OCI-LY1 (cell line): ENCODE data around the gene PNMA1.

Source experiments
- H2AFZ ChIP-seq: fragments of 200-600 bp; sonication (generic), shearing (Covaris generic); 2 replicates; pipeline ENCODE4 v1.6.0; 2014; ENCODE audit warnings: antibody characterized with exemption, mild to moderate bottlenecking, low read length
- H3F3A ChIP-seq: fragments of 200-600 bp; sonication (generic), shearing (Covaris generic); 2 replicates; pipeline ENCODE4 v1.6.0; 2014; ENCODE audit warnings: mild to moderate bottlenecking, antibody characterized with exemption, low read length, moderate library complexity; ENCODE audit not compliant: insufficient read depth
- H3K27ac ChIP-seq: fragments of 200-600 bp; sonication (generic); 2 replicates; pipeline ENCODE4 v1.5.1; 2014; ENCODE audit warnings: low read length, mixed run types, mild to moderate bottlenecking, low read depth; ENCODE audit not compliant: poor library complexity, severe bottlenecking
- H3K27me3 ChIP-seq: fragments of 200-600 bp; sonication (generic); 2 replicates; pipeline ENCODE4 v1.6.0; 2014; ENCODE audit warnings: antibody characterized with exemption, mild to moderate bottlenecking, low read length, moderate library complexity; ENCODE audit not compliant: insufficient read depth
- H3K36me3 ChIP-seq: fragments of 200-600 bp; sonication (generic); 2 replicates; pipeline ENCODE4 v1.6.1; 2014; ENCODE audit warnings: mild to moderate bottlenecking, antibody characterized with exemption, low read length, moderate library complexity, mixed read lengths; ENCODE audit not compliant: insufficient read depth
- H3K4me1 ChIP-seq: fragments of 200-600 bp; sonication (generic); 2 replicates; pipeline ENCODE4 v1.5.1; 2014; ENCODE audit warnings: mild to moderate bottlenecking, low read length, moderate library complexity; ENCODE audit not compliant: insufficient read depth, severe bottlenecking
- H3K4me2 ChIP-seq: fragments of 200-600 bp; sonication (generic), shearing (Covaris generic); 2 replicates; pipeline ENCODE4 v1.6.1; 2014; ENCODE audit warnings: low read length
- H3K4me3 ChIP-seq: fragments of 200-600 bp; sonication (generic); 2 replicates; pipeline ENCODE4 v1.5.1; 2014; ENCODE audit warnings: low read length, low read depth, mild to moderate bottlenecking, mixed read lengths; ENCODE audit not compliant: poor library complexity, severe bottlenecking
- H3K79me2 ChIP-seq: fragments of 200-600 bp; shearing (Covaris generic); 2 replicates; pipeline ENCODE4 v1.6.1; 2016; ENCODE audit warnings: mixed run types, low read length, mixed read lengths; ENCODE audit not compliant: insufficient read depth
- H3K9ac ChIP-seq: fragments of 200-600 bp; sonication (generic), shearing (Covaris generic); 2 replicates; pipeline ENCODE4 v1.6.1; 2014; ENCODE audit warnings: mild to moderate bottlenecking, low read length, mixed read lengths
- H3K9me2 ChIP-seq: fragments of 200-600 bp; sonication (generic), shearing (Covaris generic); 2 replicates; pipeline ENCODE4 v1.6.1; 2014; ENCODE audit warnings: low read depth, mild to moderate bottlenecking, low read length, mixed read lengths
- H3K9me3 ChIP-seq: fragments of 200-600 bp; shearing (Covaris generic); 2 replicates; pipeline ENCODE4 v1.6.1; 2014; ENCODE audit warnings: low read length, mixed read lengths
- H4K20me1 ChIP-seq: fragments of 200-600 bp; sonication (generic), shearing (Covaris generic); 2 replicates; pipeline ENCODE4 v1.6.0; 2016; ENCODE audit warnings: mild to moderate bottlenecking, low read length; ENCODE audit not compliant: insufficient read depth
- CTCF ChIP-seq: fragments of 200-600 bp; sonication (generic), shearing (Covaris generic); IDR thresholded peaks from 2 replicates; pipeline ENCODE4 v1.5.1; 2017; ENCODE audit warnings: mild to moderate bottlenecking, antibody characterized with exemption, low read length, moderate library complexity, mixed read lengths
- EZH2 ChIP-seq: fragments of 200-600 bp; sonication (generic), shearing (Covaris generic); IDR thresholded peaks from 2 replicates; pipeline ENCODE4 v1.8.0; 2017; ENCODE audit warnings: borderline replicate concordance, mixed run types, mild to moderate bottlenecking, antibody characterized with exemption, low read length, moderate library complexity, mixed read lengths

The PNMA1 gene

DNA sequence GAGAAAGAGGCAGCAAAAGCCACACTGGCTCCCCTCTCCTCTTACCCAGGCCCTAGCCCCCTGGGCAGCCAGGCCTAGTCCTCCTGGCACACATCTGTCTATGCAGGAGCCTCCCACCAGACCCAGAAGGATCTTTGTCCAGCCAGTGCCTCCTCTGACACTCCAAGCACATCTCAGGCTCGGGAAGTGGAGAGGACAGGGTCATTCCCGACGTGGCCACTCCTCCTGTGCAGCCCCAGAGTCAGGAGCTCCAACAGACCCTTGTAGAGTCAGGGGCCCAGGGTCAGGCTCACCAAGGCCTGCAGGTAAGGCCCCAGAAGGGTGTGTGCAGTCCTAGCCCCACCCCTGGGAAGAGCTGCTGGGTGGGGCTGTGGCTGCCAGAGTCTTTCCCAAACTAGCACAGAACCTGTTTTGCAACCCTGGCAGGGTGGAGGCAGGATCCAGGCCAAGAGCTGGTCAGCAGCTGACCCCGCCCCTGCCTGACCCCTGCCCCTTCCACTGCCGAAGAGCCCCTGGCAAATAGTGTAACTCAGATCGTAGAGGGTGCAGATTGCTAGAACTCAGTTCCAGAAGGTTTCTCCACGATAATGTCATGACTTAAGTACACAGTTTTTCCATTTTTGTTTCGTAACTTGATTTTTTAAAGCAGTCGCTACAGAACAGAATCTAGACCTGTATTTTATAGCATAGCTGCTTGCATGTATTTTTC lies 26.6 kb upstream of the PNMA1 start:
- H2AFZ ChIP-seq: no peak overlapping the region
- TF ChIP-seq CTCF (no peak), EZH2 (no peak)
- no peak overlapping the region for H3K9ac ChIP-seq
- H3K4me2 ChIP-seq: no peak overlapping the region; the same call in 1 of the 2 replicates
- H3K4me3 ChIP-seq: no peak overlapping the region
- no peaks in the 10 kb centered on the region for H3K9me3 ChIP-seq
- peaks cover 46% of the 10 kb centered on the region for H3K4me1 ChIP-seq
- peaks cover 61% of the 10 kb centered on the region for H3K79me2 ChIP-seq
- peaks cover 41% of the 10 kb centered on the region for H3K36me3 ChIP-seq
- H3K9me2 ChIP-seq: no peaks in the 10 kb centered on the region
- H3K27ac ChIP-seq: peak overlapping the region; percentile 72
- no peaks in the 10 kb centered on the region for H3F3A ChIP-seq
- no peaks in the 10 kb centered on the region for H4K20me1 ChIP-seq
- H3K27me3 ChIP-seq: no peaks in the 10 kb centered on the region

DNA sequence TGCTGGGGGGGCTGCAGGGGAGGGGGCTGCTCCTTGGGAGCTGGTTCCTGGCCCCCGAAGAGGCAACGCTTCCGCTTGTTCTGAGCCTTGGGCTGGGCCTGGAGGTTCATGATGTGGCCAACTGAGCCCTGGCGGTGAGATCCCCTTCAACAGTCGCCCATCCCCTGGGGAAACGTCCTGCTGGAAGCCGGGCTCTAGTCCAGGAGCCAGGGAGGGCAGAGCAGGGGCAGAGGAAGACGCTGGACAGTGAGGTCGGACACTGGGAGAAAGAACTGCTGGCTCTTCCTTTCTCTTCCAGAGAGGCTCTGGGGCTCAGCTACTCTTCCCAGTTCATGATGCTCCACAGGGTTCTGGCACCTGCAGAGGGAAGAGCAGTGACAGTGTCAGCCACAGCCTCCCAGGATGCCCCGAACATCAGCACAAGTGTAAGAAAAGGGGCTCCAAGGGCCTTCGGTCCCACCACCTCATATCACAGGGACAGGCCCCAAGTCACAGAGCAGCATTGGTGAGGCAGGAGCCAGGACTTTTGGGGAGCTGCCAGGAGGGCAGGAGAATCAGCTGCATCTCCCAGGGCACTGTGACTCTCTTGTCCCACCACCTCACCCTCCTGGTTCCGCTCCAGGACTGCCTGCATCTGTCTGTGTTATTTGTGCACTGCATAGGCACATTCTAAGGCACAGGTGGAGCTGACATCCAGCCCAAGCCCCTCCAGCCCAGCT lies 25.9 kb upstream of the PNMA1 start:
- H3K4me3 ChIP-seq: no peak overlapping the region
- peaks cover 39% of the 10 kb centered on the region for H3K4me1 ChIP-seq
- H3K9ac ChIP-seq: no peak overlapping the region
- no peaks in the 10 kb centered on the region for H3K27me3 ChIP-seq
- H3F3A ChIP-seq: no peaks in the 10 kb centered on the region
- H3K79me2 ChIP-seq: peaks cover 54% of the 10 kb centered on the region
- H3K9me3 ChIP-seq: no peaks in the 10 kb centered on the region
- no peaks in the 10 kb centered on the region for H3K9me2 ChIP-seq
- no peak overlapping the region for H3K27ac ChIP-seq
- no peak for TF ChIP-seq CTCF
- no peak for TF ChIP-seq EZH2
- no peak overlapping the region for H2AFZ ChIP-seq
- H3K4me2 ChIP-seq: no peak overlapping the region
- H3K36me3 ChIP-seq: peaks cover 47% of the 10 kb centered on the region
- H4K20me1 ChIP-seq: no peaks in the 10 kb centered on the region

DNA sequence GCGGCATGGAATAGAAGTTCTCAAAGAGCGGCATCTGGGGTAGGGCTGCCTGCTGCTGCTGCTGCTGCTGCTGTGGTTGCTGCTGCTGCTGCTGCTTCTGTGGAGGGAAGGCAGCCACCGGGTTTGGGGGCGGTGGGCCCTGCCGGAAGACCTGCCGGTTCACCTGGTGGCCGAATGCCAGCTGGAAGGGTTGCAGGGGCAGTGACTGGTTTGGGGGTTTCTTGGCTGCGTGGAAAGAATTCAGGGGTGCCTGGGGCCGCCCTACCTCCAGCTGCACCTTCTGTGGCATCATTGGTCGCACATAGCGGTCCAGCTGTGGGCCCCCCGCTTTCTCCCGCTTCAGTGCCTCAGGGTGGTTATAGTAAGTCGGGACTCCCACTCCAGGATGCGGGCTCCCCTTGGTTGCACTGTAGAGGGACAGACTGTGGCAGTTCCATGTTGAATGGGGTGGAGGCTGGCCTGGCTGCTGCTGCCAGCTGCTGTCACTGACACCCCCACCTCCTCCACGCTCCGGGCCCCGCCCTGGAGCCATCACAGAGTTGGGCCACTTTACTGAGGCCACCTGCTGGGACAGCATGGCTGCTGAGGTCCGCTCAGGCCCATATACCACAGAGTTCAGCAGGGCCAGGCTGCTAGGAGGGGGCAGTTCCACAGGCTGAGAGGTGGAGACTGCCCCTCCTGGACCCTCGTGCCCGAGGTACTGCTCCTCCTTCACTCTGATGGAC lies 25.2 kb upstream of the PNMA1 start:
- Histone ChIP-seq H3K36me3 (peaks cover 54% of the 10 kb centered on the region), H3K4me1 (peaks cover 32% of the 10 kb centered on the region), H3K27ac (no peak overlapping the region), H3F3A (no peaks in the 10 kb centered on the region), H4K20me1 (no peaks in the 10 kb centered on the region), H2AFZ (no peak overlapping the region), H3K9me2 (no peaks in the 10 kb centered on the region), H3K4me3 (no peak overlapping the region), H3K9me3 (no peaks in the 10 kb centered on the region), H3K9ac (no peak overlapping the region), H3K79me2 (peaks cover 46% of the 10 kb centered on the region), H3K27me3 (no peaks in the 10 kb centered on the region), H3K4me2 (no peak overlapping the region)
- TF ChIP-seq EZH2: no peak
- TF ChIP-seq CTCF: no peak
